ENCODE data around the gene RELT.
"Not testable (repeated sequence)": the region's sequence is repeated elsewhere in the genome, so short reads cannot be mapped to it uniquely, and the experiment has no call there.

Gene RELT

GRCh38 chr11:73436859-73437258, 60.7 kb downstream of the RELT start:
- DNase-seq (ENCODE audit: low read depth) = not testable (repeated sequence)

GRCh38 chr11:73439002-73439843, 63.0 kb downstream of the RELT start:
- DNase-seq (ENCODE audit: low read depth) = peak; percentile 21

- no peak for DNase-seq (ENCODE audit: low read depth)
These were observed 69.8 kb downstream of the RELT start for GRCh38 chr11:73445980-73446379.

- DNase-seq (ENCODE audit: low read depth) = no peak
These were observed 70.6 kb downstream of the RELT start for GRCh38 chr11:73446766-73447165.

Data from fibroblast of the conjunctiva (primary cell).